K562 (cell line): Measurements from ENCODE around the gene MIP. TPM values are rescaled to one million over a fixed set of nuclear protein-coding genes. Genes with fewer than 3 reads are reported as not detected.

Source experiments
- ATAC-seq: fragments of 200-7000 bp; cut with Tn5 transposase; 3 replicates; pipeline ENCODE4 v1.9.1; 2020; ENCODE audit warnings: moderate library complexity
- BruUV-seq: library from RNA; stranded (reverse); fragments of 400-500 nt; replicated peaks from 2 replicates; lab custom pipeline; 2021; lab: Mats Ljungman, UMichigan
- CTCF ChIA-PET: fragments of 300-600 bp; formaldehyde crosslinking; extraction: SDS; loops from one replicate; lab custom pipeline; 2021; ENCODE audit warnings: low intra/inter-chr PET ratio; lab: Yijun Ruan, JAX
- POLR2A ChIA-PET: fragments of 300-600, 350-650 bp; sonication (Branson Sonifier 250); formaldehyde crosslinking; extraction: SDS; loops from one replicate; lab custom pipeline; 2021; ENCODE audit warnings: antibody characterized with exemption, inconsistent platforms; lab: Yijun Ruan, JAX
- DNase-seq, 4 experiments: peaks; one replicate each; pipeline versions ENCODE4 v3.0.0 to v3.0.0-alpha.2; 2011 to 2018; ENCODE audit warnings: low spot score in 3 of 4, mixed read lengths in 3 of 4; ENCODE audit errors: extremely low read depth in 1 of 4
- FAIRE-seq: peaks from 2 replicates; lab custom pipeline; 2011; peaks lifted over from hg19 to GRCh38; lab: Jason Lieb, UNC
- H2AFZ ChIP-seq: 2 replicates; pipeline ENCODE4 v1.6.0; 2011; ENCODE audit warnings: low read depth, low read length, control low read depth, inconsistent platforms
- H3K27ac ChIP-seq: fragments of 200-600 bp; 3 replicates; pipeline ENCODE4 v1.8.0; 2011; ENCODE audit warnings: low read depth, mild to moderate bottlenecking, control low read depth, inconsistent platforms, low read length, moderate library complexity, mixed read lengths; ENCODE audit errors: extremely low read depth
- H3K27me3 ChIP-seq, 2 experiments: fragments of 300-600 bp in 1 of 2; 2 replicates in 1 of 2; 3 replicates in 1 of 2; pipeline versions ENCODE4 v1.6.0 to v1.8.0; 2011; ENCODE audit warnings: inconsistent platforms in 2 of 2, low read length in 2 of 2, mild to moderate bottlenecking in 1 of 2, mixed read lengths in 1 of 2, moderate library complexity in 1 of 2; ENCODE audit not compliant: control insufficient read depth in 2 of 2, insufficient read depth in 2 of 2
- H3K36me3 ChIP-seq: fragments of 300-600 bp; 3 replicates; pipeline ENCODE4 v1.8.0; 2011; ENCODE audit warnings: mild to moderate bottlenecking, low read length, inconsistent platforms; ENCODE audit not compliant: control insufficient read depth, insufficient read depth
- H3K4me1 ChIP-seq, 2 experiments: fragments of 200-600 bp in 1 of 2; replicated peaks in 1 of 2; 2 replicates in 1 of 2; 3 replicates in 1 of 2; pipeline versions ENCODE4 v1.5.1 to v1.8.0; 2011; ENCODE audit warnings: inconsistent platforms in 2 of 2, low read length in 2 of 2, mild to moderate bottlenecking in 1 of 2, mixed read lengths in 1 of 2, moderate library complexity in 1 of 2; ENCODE audit not compliant: control insufficient read depth in 2 of 2, insufficient read depth in 2 of 2
- H3K4me2 ChIP-seq: 2 replicates; pipeline ENCODE4 v1.6.1; 2011; ENCODE audit warnings: low read length, control low read depth, inconsistent platforms, mixed read lengths; ENCODE audit not compliant: insufficient read depth
- H3K4me3 ChIP-seq: fragments of 200-600 bp; sonication (generic), shearing (Covaris generic); 2 replicates; pipeline ENCODE4 v1.5.1; 2016; ENCODE audit warnings: control low read depth, inconsistent platforms
- H3K79me2 ChIP-seq: fragments of 200-600 bp; 3 replicates; pipeline ENCODE4 v1.8.0; 2011; ENCODE audit warnings: low read length, inconsistent platforms; ENCODE audit not compliant: control insufficient read depth, insufficient read depth
- H3K9ac ChIP-seq, 2 experiments: 2 replicates each; pipeline versions ENCODE4 v1.6.0 to v1.6.1; 2011; ENCODE audit warnings: low read depth in 2 of 2, low read length in 2 of 2, control low read depth in 1 of 2, inconsistent platforms in 1 of 2, mild to moderate bottlenecking in 1 of 2, mixed read lengths in 1 of 2; ENCODE audit not compliant: insufficient read depth in 1 of 2
- H3K9me1 ChIP-seq: one replicate; pipeline ENCODE4 v1.6.0; 2011; ENCODE audit warnings: inconsistent platforms, mild to moderate bottlenecking, low read length, moderate library complexity; ENCODE audit not compliant: control insufficient read depth, insufficient read depth
- H3K9me3 ChIP-seq: replicated peaks from 2 replicates; pipeline ENCODE4 v1.5.1; 2011; ENCODE audit warnings: low read depth, low read length, inconsistent platforms; ENCODE audit not compliant: control insufficient read depth, insufficient read depth
- H4K20me1 ChIP-seq: replicated peaks from 2 replicates; pipeline ENCODE4 v1.6.1; 2011; ENCODE audit warnings: low read length, inconsistent platforms, mixed read lengths; ENCODE audit not compliant: control insufficient read depth, insufficient read depth
- CAMTA2 ChIP-seq: fragments of 250-450 bp; sonication (Bioruptor Pico); conservative IDR thresholded peaks from 2 replicates; pipeline ENCODE4 v1.5.1; 2022
- CBFB ChIP-seq: sonication (generic); formaldehyde crosslinking; IDR thresholded peaks from 2 replicates; pipeline ENCODE4 v1.4.0; 2020; ENCODE audit warnings: mild to moderate bottlenecking, missing genetic modification reagents
- CCNT2 ChIP-seq: IDR thresholded peaks from 2 replicates; pipeline ENCODE4 v1.6.1; 2011; ENCODE audit warnings: borderline replicate concordance, low read depth, mild to moderate bottlenecking, moderate library complexity, mixed read lengths, low read length; ENCODE audit not compliant: insufficient read length; ENCODE audit errors: extremely low read depth
- DDX20 ChIP-seq: fragments of 450-650 bp; IDR thresholded peaks from 2 replicates; pipeline ENCODE4 v1.6.1; 2016; ENCODE audit warnings: missing genetic modification characterization, low read depth, mild to moderate bottlenecking, missing compliant biosample characterization, moderate library complexity
- ETS2 ChIP-seq: IDR thresholded peaks from 2 replicates; pipeline ENCODE4 v1.6.1; 2016; ENCODE audit warnings: borderline replicate concordance, missing genetic modification characterization, mild to moderate bottlenecking, moderate library complexity, missing compliant biosample characterization; ENCODE audit not compliant: poor library complexity, severe bottlenecking
- FOXM1 ChIP-seq, 2 experiments: fragments of 450-650 bp in 1 of 2; sonication (generic) in 1 of 2; formaldehyde crosslinking in 1 of 2; IDR thresholded peaks; 2 replicates each; pipeline versions ENCODE4 v1.6.1 to v1.9.0; 2017 to 2022; ENCODE audit warnings: low read depth in 2 of 2, mild to moderate bottlenecking in 2 of 2, missing genetic modification reagents in 1 of 2, moderate library complexity in 1 of 2
- HDGF ChIP-seq: fragments of 450-650 bp; IDR thresholded peaks from 2 replicates; pipeline ENCODE4 v1.6.1; 2016
- MCM3 ChIP-seq: fragments of 450-650 bp; IDR thresholded peaks from 2 replicates; pipeline ENCODE4 v1.6.1; 2016
- NCOR1 ChIP-seq: fragments of 450-650 bp; IDR thresholded peaks from 2 replicates; pipeline ENCODE4 v1.6.1; 2016; ENCODE audit warnings: mild to moderate bottlenecking, moderate library complexity
- RBM39 ChIP-seq: fragments of 200-400 bp; formaldehyde crosslinking; optimal IDR thresholded peaks from 2 replicates; pipeline ENCODE3; 2018; ENCODE audit warnings: low read depth, low read length
- SMARCC2 ChIP-seq: fragments of 450-650 bp; IDR thresholded peaks from 2 replicates; pipeline ENCODE4 v1.6.1; 2017; ENCODE audit warnings: antibody characterized with exemption, moderate library complexity, mild to moderate bottlenecking, low read depth
- TRIM24 ChIP-seq, 2 experiments: fragments of 450-650 bp; IDR thresholded peaks; 2 replicates each; pipeline ENCODE4 v1.6.1; 2016
- TRIM28 ChIP-seq: fragments of 450-650 bp; IDR thresholded peaks from 2 replicates; pipeline ENCODE4 v1.6.1; 2017
- ZNF174 ChIP-seq: fragments of 250-450 bp; sonication (Bioruptor Pico); IDR thresholded peaks from 2 replicates; pipeline ENCODE4 v1.4.0; 2020; ENCODE audit warnings: mild to moderate bottlenecking
- ZNF253 ChIP-seq: fragments of 250-450 bp; sonication (Bioruptor Pico); conservative IDR thresholded peaks from 2 replicates; pipeline ENCODE4 v1.6.1; 2021; ENCODE audit warnings: mild to moderate bottlenecking
- WGBS: fragments of 100-300 bp; shearing (Covaris generic); methylation state at CpG from one replicate; pipeline ENCODE4 v1.1.6; 2016; ENCODE audit warnings: low coverage, mixed read lengths; ENCODE audit not compliant: insufficient coverage; ENCODE audit errors: missing lambda C conversion rate; 5-methylcytosine and 5-hydroxymethylcytosine counted together
- in situ Hi-C: fragments of 300-500 bp; cut with MboI; formaldehyde crosslinking; loops from 4 replicates; pipeline ENCODE4 v1.15.0; 2018; ENCODE audit warnings: inconsistent platforms, mixed read lengths
- intact Hi-C: fragments of 100-400 bp; cut with micrococcal nuclease; formaldehyde crosslinking; loops from 2 replicates; pipeline ENCODE4 v1.14.2; 2022
- polyA plus RNA-seq, 8 experiments: library from polyadenylated mRNA; depleted of rRNA in 4 of 8; stranded (reverse) in 5 of 8; unstranded in 3 of 8; fragments of >200 nt; fragmentation: Nextera tagmentation in 2 of 8; fragmentation: Illumina TruSeq in 1 of 8; extraction: Ambion mirVana in 2 of 8; extraction: Trizol in 1 of 8; gene quantifications; 2 replicates each; pipeline versions ENCODE4 v1.2.1 to v1.2.3, GENCODE V29; 2011 to 2014; ENCODE audit warnings: inconsistent platforms in 1 of 8, missing spikeins in 1 of 8
- total RNA-seq, 7 experiments: library from RNA; depleted of rRNA in 6 of 7; stranded (reverse); fragments of >200 nt in 6 of 7; fragmentation: Illumina TruSeq in 2 of 7; extraction: Trizol in 2 of 7; gene quantifications; 2 replicates each; pipeline versions ENCODE4 v1.2.1 to v1.2.3, GENCODE V29; 2011 to 2021; ENCODE audit warnings: low replicate concordance in 1 of 7
- TF ChIP-seq, protein P1 (sequence below): fragments of 250-450 bp; sonication (Bioruptor Pico); IDR thresholded peaks from 2 replicates; pipeline ENCODE4 v1.5.1; 2021; ENCODE audit warnings: mild to moderate bottlenecking
- TF ChIP-seq, protein P2 (sequence below), 3 experiments: fragments of 200-800 bp in 1 of 3; fragments of 250-450 bp in 1 of 3; fragments of 450-650 bp in 1 of 3; sonication (Bioruptor Pico) in 1 of 3; sonication (Bioruptor generic) in 1 of 3; formaldehyde crosslinking in 1 of 3; IDR thresholded peaks; 2 replicates each; pipeline versions ENCODE4 v1.6.1 to v1.8.0; 2016 to 2022; ENCODE audit warnings: mild to moderate bottlenecking in 2 of 3, missing genetic modification characterization in 2 of 3, missing compliant biosample characterization in 1 of 3, moderate library complexity in 1 of 3

Gene MIP
- total and polyA plus RNA-seq, 9 of the 15 experiments (the other 6 are each of a cell fraction or from before 2014, with no cell fraction given), result 0.09 to 0.36 (median 0.19) TPM; not detected in 5

DNA sequence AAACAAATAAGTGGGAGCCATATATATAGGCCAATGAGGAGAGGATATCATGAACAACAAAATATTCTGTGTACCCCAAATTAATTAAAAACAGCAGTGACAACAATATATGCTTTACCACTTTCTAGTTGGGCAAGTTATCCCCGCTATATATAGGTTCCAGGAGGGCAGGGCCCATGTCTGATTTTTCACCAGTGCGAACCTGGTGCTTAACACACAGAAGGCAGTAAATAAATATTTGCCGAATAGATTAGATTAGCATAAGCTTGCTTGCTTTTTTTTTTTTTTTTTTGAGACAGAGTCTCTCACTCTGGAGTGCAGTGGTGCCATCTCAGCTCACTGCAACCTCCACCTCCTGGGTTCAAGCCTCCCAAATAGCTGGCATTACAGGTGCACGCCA, 3.4 kb upstream of the MIP start:
- CTCF ChIA-PET, result no interaction called here
- no peaks in the 10 kb centered on the region for H3K9me3 ChIP-seq
- no peak for FAIRE-seq
- no peaks in the 10 kb centered on the region for H3K79me2 ChIP-seq
- no peak for DNase-seq
- peaks cover 7 to 13% of the 10 kb centered on the region in 2 experiments; a peak in 4 of 5 replicates for H3K4me1 ChIP-seq
- H3K4me2 ChIP-seq, result no peak overlapping the region
- no peak overlapping the region for H3K4me3 ChIP-seq
- H3K9ac ChIP-seq, result no peak overlapping the region
- intact Hi-C loops, result no loop called here
- no peaks in the 10 kb centered on the region for H3K9me1 ChIP-seq
- no peak for ATAC-seq
- H3K27ac ChIP-seq, result no peak overlapping the region
- no peaks in the 10 kb centered on the region for H4K20me1 ChIP-seq
- in situ Hi-C loops, result no loop called here
- TF ChIP-seq FOXM1 (IDR thresholded peaks at IDR 0.05; ENCODE audit: low read depth) (no peak), FOXM1 (CRISPR knock-in tag; IDR thresholded peaks at IDR 0.05; ENCODE audit: low read depth) (no peak), TRIM28 (no peak), MCM3 (no peak), DDX20 (tag) (no peak), ZNF174 (CRISPR knock-in tag) (no peak), HDGF (no peak), RBM39 (no peak), NCOR1 (no peak), TRIM24 (IDR thresholded peaks at IDR 0.05) (no peak), SMARCC2 (no peak), CCNT2 (no peak), CAMTA2 (CRISPR knock-in tag) (no peak), ZNF253 (no peak), CBFB (no peak), ETS2 (tag) (no peak)
- TF ChIP-seq, protein P1, sequence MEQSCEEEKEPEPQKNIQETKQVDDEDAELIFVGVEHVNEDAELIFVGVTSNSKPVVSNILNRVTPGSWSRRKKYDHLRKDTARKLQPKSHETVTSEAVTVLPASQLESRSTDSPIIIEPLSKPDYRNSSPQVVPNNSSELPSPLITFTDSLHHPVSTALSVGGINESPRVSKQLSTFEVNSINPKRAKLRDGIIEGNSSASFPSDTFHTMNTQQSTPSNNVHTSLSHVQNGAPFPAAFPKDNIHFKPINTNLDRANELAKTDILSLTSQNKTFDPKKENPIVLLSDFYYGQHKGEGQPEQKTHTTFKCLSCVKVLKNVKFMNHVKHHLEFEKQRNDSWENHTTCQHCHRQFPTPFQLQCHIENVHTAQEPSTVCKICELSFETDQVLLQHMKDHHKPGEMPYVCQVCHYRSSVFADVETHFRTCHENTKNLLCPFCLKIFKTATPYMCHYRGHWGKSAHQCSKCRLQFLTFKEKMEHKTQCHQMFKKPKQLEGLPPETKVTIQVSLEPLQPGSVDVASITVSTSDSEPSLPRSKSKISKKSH (CRISPR knock-in tag), result no peak
- TF ChIP-seq, protein P2, sequence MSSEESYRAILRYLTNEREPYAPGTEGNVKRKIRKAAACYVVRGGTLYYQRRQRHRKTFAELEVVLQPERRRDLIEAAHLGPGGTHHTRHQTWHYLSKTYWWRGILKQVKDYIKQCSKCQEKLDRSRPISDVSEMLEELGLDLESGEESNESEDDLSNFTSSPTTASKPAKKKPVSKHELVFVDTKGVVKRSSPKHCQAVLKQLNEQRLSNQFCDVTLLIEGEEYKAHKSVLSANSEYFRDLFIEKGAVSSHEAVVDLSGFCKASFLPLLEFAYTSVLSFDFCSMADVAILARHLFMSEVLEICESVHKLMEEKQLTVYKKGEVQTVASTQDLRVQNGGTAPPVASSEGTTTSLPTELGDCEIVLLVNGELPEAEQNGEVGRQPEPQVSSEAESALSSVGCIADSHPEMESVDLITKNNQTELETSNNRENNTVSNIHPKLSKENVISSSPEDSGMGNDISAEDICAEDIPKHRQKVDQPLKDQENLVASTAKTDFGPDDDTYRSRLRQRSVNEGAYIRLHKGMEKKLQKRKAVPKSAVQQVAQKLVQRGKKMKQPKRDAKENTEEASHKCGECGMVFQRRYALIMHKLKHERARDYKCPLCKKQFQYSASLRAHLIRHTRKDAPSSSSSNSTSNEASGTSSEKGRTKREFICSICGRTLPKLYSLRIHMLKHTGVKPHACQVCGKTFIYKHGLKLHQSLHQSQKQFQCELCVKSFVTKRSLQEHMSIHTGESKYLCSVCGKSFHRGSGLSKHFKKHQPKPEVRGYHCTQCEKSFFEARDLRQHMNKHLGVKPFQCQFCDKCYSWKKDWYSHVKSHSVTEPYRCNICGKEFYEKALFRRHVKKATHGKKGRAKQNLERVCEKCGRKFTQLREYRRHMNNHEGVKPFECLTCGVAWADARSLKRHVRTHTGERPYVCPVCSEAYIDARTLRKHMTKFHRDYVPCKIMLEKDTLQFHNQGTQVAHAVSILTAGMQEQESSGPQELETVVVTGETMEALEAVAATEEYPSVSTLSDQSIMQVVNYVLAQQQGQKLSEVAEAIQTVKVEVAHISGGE (CRISPR knock-in tag; IDR thresholded peaks at IDR 0.05), result no peak
- H3K36me3 ChIP-seq, result no peaks in the 10 kb centered on the region
- POLR2A ChIA-PET, result interaction anchor here (0.6 to 2.2 kb wide), 4 partner anchors 10 to 42 kb away, joined by 3 to 6 read pairs (median 4); no protein-coding TSS in a partner anchor
- WGBS, result 74% methylated on average over 4 of the region's 4 CpGs
- no TSS peak for BruUV-seq
- no peak overlapping the region for H2AFZ ChIP-seq
- H3K27me3 ChIP-seq, result no peaks in the 10 kb centered on the region
